SK-N-SH treated with all-trans-retinoic acid at 6 μM for 48 hours (cell line): ENCODE results near the gene NEUROG1.
"Not testable (repeated sequence)": the region's sequence is repeated elsewhere in the genome, so short reads cannot be mapped to it uniquely, and the experiment has no call there.

ENCODE experiments used
- ATAC-seq: fragments of 200-7000 bp; cut with Tn5 transposase; 3 replicates; pipeline ENCODE4 v1.9.1; 2020; ENCODE audit warnings: mild to moderate bottlenecking, moderate library complexity
- ARNTL ChIP-seq: fragments of 450-650 bp; formaldehyde crosslinking; IDR thresholded peaks from 2 replicates; pipeline ENCODE4 v1.5.0; 2020; ENCODE audit warnings: low read depth, mild to moderate bottlenecking, moderate library complexity, borderline replicate concordance
- BACH2 ChIP-seq: fragments of 250-450 bp; sonication (Bioruptor Pico); IDR thresholded peaks from 2 replicates; pipeline ENCODE4 v1.9.0; 2021; ENCODE audit warnings: mild to moderate bottlenecking, borderline replicate concordance
- CSDC2 ChIP-seq: fragments of 250-450 bp; sonication (Bioruptor Pico); IDR thresholded peaks from 2 replicates; pipeline ENCODE4 v1.5.0; 2020; ENCODE audit warnings: mild to moderate bottlenecking, moderate library complexity
- GLIS3 ChIP-seq: fragments of 250-450 bp; sonication (Bioruptor Pico); IDR thresholded peaks from 2 replicates; pipeline ENCODE4 v1.5.0; 2020; ENCODE audit warnings: mild to moderate bottlenecking, moderate library complexity
- ISL1 ChIP-seq: fragments of 250-450 bp; sonication (Bioruptor Pico); IDR thresholded peaks from 2 replicates; pipeline ENCODE4 v2.1.2; 2022; ENCODE audit warnings: mild to moderate bottlenecking, moderate library complexity
- OSR1 ChIP-seq: fragments of 250-450 bp; sonication (Bioruptor Pico); IDR thresholded peaks from 2 replicates; pipeline ENCODE4 v1.8.0; 2022; ENCODE audit warnings: moderate library complexity, mild to moderate bottlenecking, inconsistent platforms
- PPARA ChIP-seq: fragments of 250-450 bp; sonication (Bioruptor Pico); IDR thresholded peaks from 2 replicates; pipeline ENCODE4 v1.5.0; 2020; ENCODE audit warnings: mild to moderate bottlenecking, borderline replicate concordance
- RARB ChIP-seq: fragments of 250-450 bp; sonication (Bioruptor Pico); IDR thresholded peaks from 2 replicates; pipeline ENCODE4 v1.8.0; 2021; ENCODE audit warnings: mild to moderate bottlenecking, moderate library complexity
- SNAI2 ChIP-seq: fragments of 250-450 bp; sonication (Bioruptor Pico); IDR thresholded peaks from 2 replicates; pipeline ENCODE4 v1.5.0; 2020; ENCODE audit warnings: mild to moderate bottlenecking, moderate library complexity
- TCF4 ChIP-seq: fragments of 250-450 bp; sonication (Bioruptor Pico); IDR thresholded peaks from 2 replicates; pipeline ENCODE4 v1.8.0; 2021; ENCODE audit warnings: mild to moderate bottlenecking, moderate library complexity, borderline replicate concordance
- TOX ChIP-seq: fragments of 250-450 bp; sonication (Bioruptor Pico); IDR thresholded peaks from 2 replicates; pipeline ENCODE4 v1.8.0; 2021; ENCODE audit warnings: mild to moderate bottlenecking, moderate library complexity, borderline replicate concordance
- ZC3H10 ChIP-seq: fragments of 250-450 bp; sonication (Bioruptor Pico); IDR thresholded peaks from 2 replicates; pipeline ENCODE4 v1.5.1; 2021; ENCODE audit warnings: mild to moderate bottlenecking, moderate library complexity
- ZFP3 ChIP-seq: fragments of 250-450 bp; sonication (Bioruptor Pico); IDR thresholded peaks from 2 replicates; pipeline ENCODE4 v1.5.0; 2020; ENCODE audit warnings: mild to moderate bottlenecking, moderate library complexity
- ZFP30 ChIP-seq: fragments of 450-650 bp; formaldehyde crosslinking; IDR thresholded peaks from 2 replicates; pipeline ENCODE4 v1.5.0; 2022; ENCODE audit warnings: mild to moderate bottlenecking, moderate library complexity
- ZNF565 ChIP-seq: fragments of 450-650 bp; formaldehyde crosslinking; conservative IDR thresholded peaks from 2 replicates; pipeline ENCODE4 v1.5.0; 2020; ENCODE audit warnings: low read depth, mild to moderate bottlenecking, moderate library complexity
- ZNF70 ChIP-seq: fragments of 450-650 bp; formaldehyde crosslinking; IDR thresholded peaks from 2 replicates; pipeline ENCODE4 v1.5.0; 2020; ENCODE audit warnings: mild to moderate bottlenecking, moderate library complexity
- ZNF8 ChIP-seq: fragments of 450-650 bp; formaldehyde crosslinking; IDR thresholded peaks from 2 replicates; pipeline ENCODE4 v1.5.0; 2020; ENCODE audit warnings: mild to moderate bottlenecking, moderate library complexity
- TF ChIP-seq, protein P1 (sequence below): fragments of 250-450 bp; sonication (Bioruptor Pico); IDR thresholded peaks from 2 replicates; pipeline ENCODE4 v1.5.1; 2021; ENCODE audit warnings: mild to moderate bottlenecking, moderate library complexity
- TF ChIP-seq, protein P2 (sequence below): fragments of 250-450 bp; sonication (Bioruptor Pico); IDR thresholded peaks from 2 replicates; pipeline ENCODE4 v1.8.0; 2021; ENCODE audit warnings: low read depth, mild to moderate bottlenecking, moderate library complexity, borderline replicate concordance
- TF ChIP-seq, protein P3 (sequence below): fragments of 250-450 bp; sonication (Bioruptor Pico); IDR thresholded peaks from 2 replicates; pipeline ENCODE4 v1.5.1; 2020; ENCODE audit warnings: low read depth, mild to moderate bottlenecking, moderate library complexity
- TF ChIP-seq, protein P4 (sequence below): fragments of 250-450 bp; sonication (Bioruptor Pico); IDR thresholded peaks from 2 replicates; pipeline ENCODE4 v1.8.0; 2020; ENCODE audit warnings: mild to moderate bottlenecking, moderate library complexity, borderline replicate concordance
- TF ChIP-seq, protein P5 (sequence below): fragments of 250-450 bp; sonication (Bioruptor Pico); IDR thresholded peaks from 2 replicates; pipeline ENCODE4 v1.5.0; 2020; ENCODE audit warnings: mild to moderate bottlenecking, moderate library complexity

The NEUROG1 gene

DNA sequence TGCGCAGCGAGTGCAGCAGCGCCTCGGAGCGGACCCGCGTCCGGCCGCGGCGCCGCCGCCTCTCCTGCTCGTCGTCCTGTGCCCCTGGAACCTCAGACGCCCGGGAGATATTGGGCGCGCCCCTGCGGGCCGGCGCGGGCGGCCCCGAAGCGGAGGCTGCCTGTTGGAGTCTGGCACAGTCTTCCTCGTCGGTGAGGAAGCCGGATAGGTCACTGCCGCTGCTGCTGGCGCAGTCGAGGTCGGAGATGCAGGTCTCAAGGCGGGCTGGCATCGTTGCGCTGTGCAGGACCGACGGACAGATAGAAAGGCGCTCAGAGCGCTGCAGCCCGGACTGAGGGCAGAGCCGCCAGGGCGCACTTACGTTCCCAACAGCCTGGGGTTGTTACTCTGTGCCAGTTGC lies 344 bp downstream of the NEUROG1 start:
- no peak for TF ChIP-seq TCF4 (CRISPR knock-in tag)
- TF ChIP-seq, all 23 proteins: peak for 0
- no peak; the same call in 2 of the 3 replicates for ATAC-seq

DNA sequence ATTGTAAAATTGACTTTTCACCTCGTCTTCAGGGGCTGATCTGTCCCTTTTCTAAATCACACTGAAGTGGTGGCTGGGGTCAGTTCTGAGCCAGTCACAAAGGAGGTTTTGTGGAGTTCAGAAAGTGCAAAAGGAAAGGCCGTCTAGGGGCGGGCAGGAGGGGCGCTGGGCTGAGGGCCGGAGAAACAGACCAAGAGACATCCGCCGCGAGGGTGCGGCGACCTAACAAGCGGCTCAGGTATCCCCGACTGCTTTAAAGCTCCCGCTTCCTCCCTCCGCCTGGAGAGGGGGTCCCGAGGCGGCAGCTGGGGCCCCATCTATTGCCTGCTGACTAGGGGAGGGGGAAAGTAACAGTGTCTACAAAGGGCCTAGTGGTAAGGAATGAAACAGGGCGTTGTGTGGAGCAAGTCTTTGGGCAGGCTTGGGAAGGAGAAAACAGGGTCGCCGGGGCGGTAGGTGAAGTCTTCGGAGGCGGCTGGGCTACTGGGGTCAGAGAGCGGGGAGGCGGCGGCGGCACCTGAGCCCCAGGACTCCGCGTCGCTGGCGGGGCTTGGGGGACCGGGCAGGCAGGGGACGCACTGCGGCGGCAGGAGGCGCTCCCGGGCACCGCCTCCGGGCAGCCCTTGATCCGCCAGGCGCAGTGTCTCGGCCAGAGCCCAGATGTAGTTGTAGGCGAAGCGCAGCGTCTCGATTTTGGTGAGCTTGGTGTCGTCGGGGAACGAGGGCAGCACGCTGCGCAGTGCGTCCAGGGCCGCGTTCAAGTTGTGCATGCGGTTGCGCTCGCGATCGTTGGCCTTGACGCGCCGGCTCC lies 950 bp downstream of the NEUROG1 start:
- no peak for TF ChIP-seq ZFP30
- ATAC-seq, result peak; percentile 26; the same call in 1 of the 3 replicates

DNA sequence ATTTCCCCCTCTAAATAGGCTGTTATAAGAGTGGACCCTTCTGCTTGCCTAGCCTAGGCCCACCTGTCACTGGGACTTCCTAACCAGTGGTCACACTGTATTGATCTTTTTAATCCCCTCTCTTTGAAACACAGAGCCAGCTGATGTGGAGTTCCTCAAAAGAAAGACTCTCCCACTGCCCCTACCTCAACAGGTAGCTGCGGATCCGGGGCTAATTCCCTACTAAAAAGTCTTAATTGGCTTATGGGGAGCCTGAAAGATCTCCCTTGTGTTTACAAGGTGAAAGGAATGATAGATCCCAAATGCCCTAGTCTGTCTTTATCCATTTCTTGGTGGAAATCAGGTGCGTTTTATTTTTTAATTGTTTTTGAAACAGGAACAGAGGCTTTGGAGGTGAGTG lies 2.0 kb downstream of the NEUROG1 start:
- TF ChIP-seq, protein P1, sequence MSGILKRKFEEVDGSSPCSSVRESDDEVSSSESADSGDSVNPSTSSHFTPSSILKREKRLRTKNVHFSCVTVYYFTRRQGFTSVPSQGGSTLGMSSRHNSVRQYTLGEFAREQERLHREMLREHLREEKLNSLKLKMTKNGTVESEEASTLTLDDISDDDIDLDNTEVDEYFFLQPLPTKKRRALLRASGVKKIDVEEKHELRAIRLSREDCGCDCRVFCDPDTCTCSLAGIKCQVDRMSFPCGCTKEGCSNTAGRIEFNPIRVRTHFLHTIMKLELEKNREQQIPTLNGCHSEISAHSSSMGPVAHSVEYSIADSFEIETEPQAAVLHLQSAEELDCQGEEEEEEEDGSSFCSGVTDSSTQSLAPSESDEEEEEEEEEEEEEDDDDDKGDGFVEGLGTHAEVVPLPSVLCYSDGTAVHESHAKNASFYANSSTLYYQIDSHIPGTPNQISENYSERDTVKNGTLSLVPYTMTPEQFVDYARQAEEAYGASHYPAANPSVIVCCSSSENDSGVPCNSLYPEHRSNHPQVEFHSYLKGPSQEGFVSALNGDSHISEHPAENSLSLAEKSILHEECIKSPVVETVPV (CRISPR knock-in tag), result no peak
- no peak for TF ChIP-seq ZNF565 (CRISPR knock-in tag)
- no peak for TF ChIP-seq ZC3H10 (CRISPR knock-in tag)
- TF ChIP-seq BACH2 (CRISPR knock-in tag), result no peak
- TF ChIP-seq TOX, result no peak
- TF ChIP-seq, protein P2, sequence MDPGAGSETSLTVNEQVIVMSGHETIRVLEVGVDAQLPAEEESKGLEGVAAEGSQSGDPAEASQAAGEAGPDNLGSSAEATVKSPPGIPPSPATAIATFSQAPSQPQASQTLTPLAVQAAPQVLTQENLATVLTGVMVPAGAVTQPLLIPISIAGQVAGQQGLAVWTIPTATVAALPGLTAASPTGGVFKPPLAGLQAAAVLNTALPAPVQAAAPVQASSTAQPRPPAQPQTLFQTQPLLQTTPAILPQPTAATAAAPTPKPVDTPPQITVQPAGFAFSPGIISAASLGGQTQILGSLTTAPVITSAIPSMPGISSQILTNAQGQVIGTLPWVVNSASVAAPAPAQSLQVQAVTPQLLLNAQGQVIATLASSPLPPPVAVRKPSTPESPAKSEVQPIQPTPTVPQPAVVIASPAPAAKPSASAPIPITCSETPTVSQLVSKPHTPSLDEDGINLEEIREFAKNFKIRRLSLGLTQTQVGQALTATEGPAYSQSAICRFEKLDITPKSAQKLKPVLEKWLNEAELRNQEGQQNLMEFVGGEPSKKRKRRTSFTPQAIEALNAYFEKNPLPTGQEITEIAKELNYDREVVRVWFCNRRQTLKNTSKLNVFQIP (CRISPR knock-in tag), result no peak
- no peak for TF ChIP-seq GLIS3
- no peak for TF ChIP-seq ZFP30
- no peak for TF ChIP-seq CSDC2
- TF ChIP-seq SNAI2 (CRISPR knock-in tag), result no peak
- no peak for ATAC-seq

DNA sequence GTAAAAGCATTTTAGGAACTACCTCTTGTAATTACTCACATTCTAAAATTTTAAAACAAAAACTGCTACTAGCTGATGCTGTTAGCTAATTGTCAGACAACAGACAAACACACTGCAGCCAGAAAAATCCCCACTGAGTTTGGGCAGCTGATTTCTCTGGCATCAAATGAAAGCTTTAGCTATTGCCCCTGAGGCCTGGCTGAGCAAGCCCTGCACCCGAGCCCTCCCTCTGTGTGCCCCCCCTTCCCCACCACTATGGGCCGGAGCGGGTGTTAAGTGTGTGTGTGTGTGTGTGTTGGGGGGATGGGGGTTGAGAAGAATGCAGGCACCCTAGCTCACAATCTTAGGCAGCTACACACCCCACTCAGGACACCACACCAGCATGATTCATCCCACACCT lies 2.4 kb downstream of the NEUROG1 start:
- no peak for ATAC-seq
- TF ChIP-seq ZNF565 (CRISPR knock-in tag) (no peak), ZNF70 (CRISPR knock-in tag) (no peak), OSR1 (CRISPR knock-in tag) (no peak)
- TF ChIP-seq, all 23 proteins: peak for 0

DNA sequence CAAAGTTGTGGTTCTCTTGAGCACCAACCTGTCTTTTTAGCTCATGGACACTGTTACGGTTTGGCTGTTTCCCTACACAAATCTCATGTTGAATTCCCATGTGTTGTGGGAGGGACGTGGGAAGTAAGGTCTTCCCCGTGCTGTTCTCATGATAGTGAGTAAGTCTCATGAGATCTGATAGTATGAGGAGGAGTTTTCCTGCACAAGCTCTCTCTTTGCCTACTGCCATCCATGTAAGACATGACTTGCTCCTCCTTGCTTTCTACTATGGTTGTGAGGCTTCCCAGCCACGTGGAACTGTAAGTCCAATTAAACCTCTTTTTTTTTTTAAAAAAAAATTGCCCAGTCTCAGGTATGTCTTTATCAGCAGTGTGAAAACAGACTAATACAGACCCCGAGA lies 6.2 kb downstream of the NEUROG1 start:
- ATAC-seq, result not testable (repeated sequence)

DNA sequence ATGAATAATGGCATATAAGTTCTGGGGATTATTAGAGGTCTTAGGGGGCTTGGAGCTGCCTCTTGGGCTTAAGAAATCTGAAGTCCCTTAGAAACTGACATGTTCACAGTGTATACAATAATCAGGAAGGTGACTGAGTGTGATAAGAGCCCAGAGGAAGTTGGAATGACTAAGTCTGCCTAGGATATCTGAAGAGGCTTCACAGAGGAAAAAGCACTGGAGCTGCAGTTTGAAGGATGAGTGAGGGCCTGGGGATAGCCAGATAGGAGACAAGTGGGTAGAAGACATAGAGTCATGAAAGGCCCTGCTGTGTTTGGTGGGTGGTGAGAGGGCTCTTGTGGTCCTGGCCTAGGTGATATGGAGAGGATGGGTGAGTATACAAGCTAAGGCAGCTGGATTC lies 8.8 kb downstream of the NEUROG1 start:
- no peak for ATAC-seq
- TF ChIP-seq SNAI2 (CRISPR knock-in tag) (no peak), OSR1 (CRISPR knock-in tag) (no peak), ZNF70 (CRISPR knock-in tag) (no peak), BACH2 (CRISPR knock-in tag) (no peak), ZC3H10 (CRISPR knock-in tag) (no peak), ZFP3 (CRISPR knock-in tag) (no peak), RARB (CRISPR knock-in tag) (no peak), CSDC2 (no peak), ZNF565 (CRISPR knock-in tag) (no peak), ARNTL (no peak), PPARA (CRISPR knock-in tag) (no peak), GLIS3 (no peak), ISL1 (no peak), ZNF8 (CRISPR knock-in tag) (no peak), ZFP30 (no peak)
- TF ChIP-seq, protein P1 (CRISPR knock-in tag), result no peak
- TF ChIP-seq, protein P3, sequence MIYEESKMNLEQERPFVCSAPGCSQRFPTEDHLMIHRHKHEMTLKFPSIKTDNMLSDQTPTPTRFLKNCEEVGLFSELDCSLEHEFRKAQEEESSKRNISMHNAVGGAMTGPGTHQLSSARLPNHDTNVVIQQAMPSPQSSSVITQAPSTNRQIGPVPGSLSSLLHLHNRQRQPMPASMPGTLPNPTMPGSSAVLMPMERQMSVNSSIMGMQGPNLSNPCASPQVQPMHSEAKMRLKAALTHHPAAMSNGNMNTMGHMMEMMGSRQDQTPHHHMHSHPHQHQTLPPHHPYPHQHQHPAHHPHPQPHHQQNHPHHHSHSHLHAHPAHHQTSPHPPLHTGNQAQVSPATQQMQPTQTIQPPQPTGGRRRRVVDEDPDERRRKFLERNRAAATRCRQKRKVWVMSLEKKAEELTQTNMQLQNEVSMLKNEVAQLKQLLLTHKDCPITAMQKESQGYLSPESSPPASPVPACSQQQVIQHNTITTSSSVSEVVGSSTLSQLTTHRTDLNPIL (CRISPR knock-in tag), result no peak
- TF ChIP-seq, protein P4, sequence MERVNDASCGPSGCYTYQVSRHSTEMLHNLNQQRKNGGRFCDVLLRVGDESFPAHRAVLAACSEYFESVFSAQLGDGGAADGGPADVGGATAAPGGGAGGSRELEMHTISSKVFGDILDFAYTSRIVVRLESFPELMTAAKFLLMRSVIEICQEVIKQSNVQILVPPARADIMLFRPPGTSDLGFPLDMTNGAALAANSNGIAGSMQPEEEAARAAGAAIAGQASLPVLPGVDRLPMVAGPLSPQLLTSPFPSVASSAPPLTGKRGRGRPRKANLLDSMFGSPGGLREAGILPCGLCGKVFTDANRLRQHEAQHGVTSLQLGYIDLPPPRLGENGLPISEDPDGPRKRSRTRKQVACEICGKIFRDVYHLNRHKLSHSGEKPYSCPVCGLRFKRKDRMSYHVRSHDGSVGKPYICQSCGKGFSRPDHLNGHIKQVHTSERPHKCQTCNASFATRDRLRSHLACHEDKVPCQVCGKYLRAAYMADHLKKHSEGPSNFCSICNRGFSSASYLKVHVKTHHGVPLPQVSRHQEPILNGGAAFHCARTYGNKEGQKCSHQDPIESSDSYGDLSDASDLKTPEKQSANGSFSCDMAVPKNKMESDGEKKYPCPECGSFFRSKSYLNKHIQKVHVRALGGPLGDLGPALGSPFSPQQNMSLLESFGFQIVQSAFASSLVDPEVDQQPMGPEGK (CRISPR knock-in tag), result no peak
- TF ChIP-seq, protein P5, sequence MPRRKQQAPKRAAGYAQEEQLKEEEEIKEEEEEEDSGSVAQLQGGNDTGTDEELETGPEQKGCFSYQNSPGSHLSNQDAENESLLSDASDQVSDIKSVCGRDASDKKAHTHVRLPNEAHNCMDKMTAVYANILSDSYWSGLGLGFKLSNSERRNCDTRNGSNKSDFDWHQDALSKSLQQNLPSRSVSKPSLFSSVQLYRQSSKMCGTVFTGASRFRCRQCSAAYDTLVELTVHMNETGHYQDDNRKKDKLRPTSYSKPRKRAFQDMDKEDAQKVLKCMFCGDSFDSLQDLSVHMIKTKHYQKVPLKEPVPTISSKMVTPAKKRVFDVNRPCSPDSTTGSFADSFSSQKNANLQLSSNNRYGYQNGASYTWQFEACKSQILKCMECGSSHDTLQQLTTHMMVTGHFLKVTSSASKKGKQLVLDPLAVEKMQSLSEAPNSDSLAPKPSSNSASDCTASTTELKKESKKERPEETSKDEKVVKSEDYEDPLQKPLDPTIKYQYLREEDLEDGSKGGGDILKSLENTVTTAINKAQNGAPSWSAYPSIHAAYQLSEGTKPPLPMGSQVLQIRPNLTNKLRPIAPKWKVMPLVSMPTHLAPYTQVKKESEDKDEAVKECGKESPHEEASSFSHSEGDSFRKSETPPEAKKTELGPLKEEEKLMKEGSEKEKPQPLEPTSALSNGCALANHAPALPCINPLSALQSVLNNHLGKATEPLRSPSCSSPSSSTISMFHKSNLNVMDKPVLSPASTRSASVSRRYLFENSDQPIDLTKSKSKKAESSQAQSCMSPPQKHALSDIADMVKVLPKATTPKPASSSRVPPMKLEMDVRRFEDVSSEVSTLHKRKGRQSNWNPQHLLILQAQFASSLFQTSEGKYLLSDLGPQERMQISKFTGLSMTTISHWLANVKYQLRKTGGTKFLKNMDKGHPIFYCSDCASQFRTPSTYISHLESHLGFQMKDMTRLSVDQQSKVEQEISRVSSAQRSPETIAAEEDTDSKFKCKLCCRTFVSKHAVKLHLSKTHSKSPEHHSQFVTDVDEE, result no peak
